ENCODE measurements around the gene TBC1D5. TPM values are rescaled to one million over a fixed set of nuclear protein-coding genes. Genes with fewer than 3 reads are reported as not detected.
"Not testable (repeated sequence)": the region's sequence is repeated elsewhere in the genome, so short reads cannot be mapped to it uniquely, and the experiment has no call there.

Gene TBC1D5
- polyA plus RNA-seq, 3 donors = 8.9 to 25.6 (median 18.1) TPM

GRCh38 chr3:17135696-17136095 is 606.7 kb downstream of the TBC1D5 start:
- no peak overlapping the region for H3K27ac ChIP-seq (ENCODE audit: low read depth, low read length)

- no peak overlapping the region for H3K27ac ChIP-seq (ENCODE audit: low read depth, low read length)
- 71 to 83% (median 82%) methylated on average over 19 of the region's 19 CpGs for WGBS, 3 donors
Observed at GRCh38 chr3:17133632-17134545, 608.5 kb downstream of the TBC1D5 start.

DNA sequence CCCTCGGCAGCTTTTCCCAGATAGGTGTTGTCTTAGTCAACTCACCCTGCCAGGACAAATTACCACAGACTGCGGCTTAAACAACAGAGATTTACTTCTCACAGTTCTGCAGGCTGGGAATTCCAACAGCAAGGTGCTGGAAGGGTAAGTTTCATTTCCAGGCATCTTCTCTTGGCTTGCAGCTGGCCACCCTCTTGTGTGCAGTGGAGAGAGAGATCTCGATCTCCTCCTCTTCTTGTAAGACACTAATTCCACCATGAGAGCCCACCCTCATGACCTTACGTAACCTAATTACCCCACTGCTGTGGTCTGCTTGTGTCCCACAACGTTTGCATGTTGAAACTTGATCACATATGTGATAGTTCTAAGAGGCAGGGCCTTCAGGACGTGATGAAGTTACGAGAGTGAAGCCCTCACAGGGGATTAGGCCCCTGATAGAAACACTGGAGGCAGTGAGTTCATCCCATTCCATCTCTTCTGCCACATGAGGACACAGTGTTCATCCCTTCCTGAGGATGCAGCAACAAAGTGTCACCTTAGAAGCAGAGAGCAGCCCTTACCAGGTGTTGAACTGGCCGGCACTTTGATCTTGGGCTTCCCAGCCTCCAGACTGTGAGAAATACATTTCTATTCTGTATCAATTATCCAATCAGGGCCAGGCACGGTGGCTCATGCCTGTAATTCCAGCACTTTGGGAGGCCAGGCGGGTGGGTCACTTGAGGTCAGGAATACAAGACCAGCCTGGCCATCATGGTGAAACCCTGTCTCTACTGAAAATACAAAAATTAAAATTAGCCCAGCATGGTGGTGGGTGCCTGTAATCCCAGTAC is 609.9 kb downstream of the TBC1D5 start:
- WGBS, 3 donors = 77 to 86% (median 78%) methylated on average over 10 of the region's 10 CpGs
- no peak overlapping the region for H3K27ac ChIP-seq (ENCODE audit: low read depth, low read length)

- no peak overlapping the region for H3K27ac ChIP-seq (ENCODE audit: low read depth, low read length)
- 87 to 93% (median 92%) methylated on average over 3 of the region's 3 CpGs for WGBS, 3 donors
Observed at GRCh38 chr3:17130956-17131355, 611.5 kb downstream of the TBC1D5 start.

DNA sequence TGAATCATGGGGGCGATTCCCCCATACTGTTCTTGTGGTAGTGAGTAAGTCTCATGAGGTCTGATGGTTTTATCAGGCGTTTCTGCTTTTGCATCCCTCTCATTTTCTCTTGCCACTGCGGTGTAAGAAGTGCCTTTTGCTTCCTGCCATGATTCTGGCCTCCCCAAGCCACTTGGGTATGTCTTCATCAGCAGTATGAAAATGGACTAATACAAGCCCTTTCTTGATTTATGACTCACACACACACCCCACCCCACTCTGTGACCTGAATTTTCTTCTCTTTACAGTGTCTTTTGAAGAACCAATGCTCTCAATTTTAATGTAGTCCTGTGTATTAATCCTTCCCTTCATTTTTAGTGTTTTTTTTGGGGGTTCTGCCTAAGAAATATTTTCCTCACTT is 612.9 kb downstream of the TBC1D5 start:
- H3K27ac ChIP-seq (ENCODE audit: low read depth, low read length) = no peak overlapping the region
- WGBS, 3 donors = 78 to 88% (median 87%) methylated on average over 3 of the region's 3 CpGs

GRCh38 chr3:17128671-17129070 is 613.8 kb downstream of the TBC1D5 start:
- WGBS, 3 donors = 88 to 93% (median 88%) methylated on average over 3 of the region's 3 CpGs

GRCh38 chr3:17125738-17126442 is 616.5 kb downstream of the TBC1D5 start:
- WGBS, 3 donors = 74 to 80% (median 76%) methylated on average over 2 of the region's 2 CpGs
- no peak overlapping the region for H3K27ac ChIP-seq (ENCODE audit: low read depth, low read length)

More at GRCh38 chr3:17128671-17129070, 613.8 kb downstream of the TBC1D5 start:
- H3K27ac ChIP-seq (ENCODE audit: low read depth, low read length) = not testable (repeated sequence)

DNA sequence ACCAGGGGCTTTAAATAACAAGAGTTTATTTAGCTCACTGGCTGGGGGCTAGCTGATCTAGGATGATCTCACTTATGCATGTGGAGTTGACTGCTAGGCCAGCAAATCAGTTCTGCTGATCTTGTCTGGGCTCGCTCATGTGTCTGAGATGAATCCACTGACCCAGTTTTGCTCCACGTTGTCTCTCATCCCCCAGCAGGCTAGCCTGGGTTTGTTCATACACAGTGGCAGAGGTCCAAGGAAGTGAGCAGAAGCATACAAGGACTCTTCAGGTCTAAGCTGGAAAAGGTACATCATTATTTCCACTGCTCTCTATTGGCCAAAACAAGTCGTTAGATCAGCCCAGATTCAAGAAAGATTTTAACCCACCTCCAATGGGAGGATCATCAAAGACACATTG is 619.7 kb downstream of the TBC1D5 start:
- WGBS, 3 donors = 87 to 94% (median 89%) methylated on average over 3 of the region's 3 CpGs
- no peak overlapping the region for H3K27ac ChIP-seq (ENCODE audit: low read depth, low read length)

DNA sequence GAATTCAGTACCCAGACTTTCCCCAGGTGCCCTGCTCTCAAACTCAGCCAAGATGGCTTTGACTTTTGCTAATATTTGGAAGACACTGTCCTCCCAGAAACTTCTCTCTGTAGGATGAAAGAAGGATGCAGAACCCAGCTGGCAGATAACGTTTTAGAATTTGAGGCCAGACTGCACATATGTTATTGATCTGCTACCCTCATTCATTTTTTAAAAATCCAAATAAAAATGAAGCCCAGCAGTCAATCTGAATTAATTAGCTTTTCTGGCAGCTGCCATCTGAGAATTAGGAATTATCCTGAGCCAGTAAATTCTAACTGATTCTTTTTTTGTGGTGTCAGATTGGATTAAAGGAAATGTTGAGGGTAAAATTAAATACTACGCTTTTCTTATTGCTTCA is 621.1 kb downstream of the TBC1D5 start:
- no peak overlapping the region for H3K27ac ChIP-seq (ENCODE audit: low read depth, low read length)
- 72 to 82% (median 81%) methylated on average over 2 of the region's 2 CpGs for WGBS, 3 donors

- no peak overlapping the region for H3K27ac ChIP-seq (ENCODE audit: low read depth, low read length)
- 86 to 93% (median 92%) methylated on average over 4 of the region's 4 CpGs for WGBS, 3 donors
Observed at GRCh38 chr3:17120115-17120514, 622.3 kb downstream of the TBC1D5 start.

DNA sequence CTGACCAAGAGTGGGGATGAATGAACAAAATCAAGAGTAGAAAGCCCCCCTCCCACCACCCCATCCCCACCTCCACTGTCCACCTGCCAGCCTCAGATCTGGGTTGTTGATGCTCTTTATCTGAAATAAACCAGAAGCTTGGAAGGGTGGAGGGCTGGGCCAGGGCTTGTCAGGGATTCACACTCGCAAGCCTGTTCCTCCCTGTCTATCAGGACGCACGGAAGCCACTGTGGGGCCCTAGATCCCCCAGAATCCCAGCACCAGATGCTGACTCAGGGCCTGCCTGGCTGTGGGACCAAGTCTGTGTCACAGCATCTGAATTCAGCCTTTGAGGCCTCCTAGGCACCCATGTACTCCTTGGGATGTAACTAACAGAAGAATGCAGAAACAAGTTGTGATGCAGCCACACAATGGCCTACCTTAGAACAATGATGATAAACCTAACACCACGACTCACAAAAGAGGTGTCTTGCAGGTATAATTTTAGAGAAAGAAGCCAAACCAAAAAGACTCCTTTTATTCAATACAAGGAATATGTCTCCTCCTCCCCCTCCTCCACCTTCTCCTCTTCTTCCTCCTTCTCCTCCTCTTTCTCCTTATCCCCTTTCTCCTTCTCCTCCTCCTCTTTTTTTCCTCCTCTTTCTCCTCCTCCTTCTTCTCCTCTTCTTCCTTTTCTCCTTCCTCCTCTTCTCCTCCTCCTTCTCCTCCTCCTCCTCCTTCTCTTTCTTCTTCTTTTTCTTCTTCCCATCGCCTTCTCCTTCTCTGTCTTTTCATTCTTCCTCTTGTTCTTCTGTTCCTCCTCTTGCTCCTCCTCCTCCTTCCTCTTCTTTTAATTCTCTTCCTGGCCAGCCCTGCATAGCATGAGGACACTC is 623.0 kb downstream of the TBC1D5 start:
- 88 to 90% (median 90%) methylated on average over 5 of the region's 5 CpGs for WGBS, 3 donors
- no peak overlapping the region for H3K27ac ChIP-seq (ENCODE audit: low read depth, low read length)

GRCh38 chr3:17118771-17119170 is 623.7 kb downstream of the TBC1D5 start:
- no peak overlapping the region for H3K27ac ChIP-seq (ENCODE audit: low read depth, low read length)
- WGBS, 3 donors = 92 to 97% (median 94%) methylated on average over 6 of the region's 6 CpGs

DNA sequence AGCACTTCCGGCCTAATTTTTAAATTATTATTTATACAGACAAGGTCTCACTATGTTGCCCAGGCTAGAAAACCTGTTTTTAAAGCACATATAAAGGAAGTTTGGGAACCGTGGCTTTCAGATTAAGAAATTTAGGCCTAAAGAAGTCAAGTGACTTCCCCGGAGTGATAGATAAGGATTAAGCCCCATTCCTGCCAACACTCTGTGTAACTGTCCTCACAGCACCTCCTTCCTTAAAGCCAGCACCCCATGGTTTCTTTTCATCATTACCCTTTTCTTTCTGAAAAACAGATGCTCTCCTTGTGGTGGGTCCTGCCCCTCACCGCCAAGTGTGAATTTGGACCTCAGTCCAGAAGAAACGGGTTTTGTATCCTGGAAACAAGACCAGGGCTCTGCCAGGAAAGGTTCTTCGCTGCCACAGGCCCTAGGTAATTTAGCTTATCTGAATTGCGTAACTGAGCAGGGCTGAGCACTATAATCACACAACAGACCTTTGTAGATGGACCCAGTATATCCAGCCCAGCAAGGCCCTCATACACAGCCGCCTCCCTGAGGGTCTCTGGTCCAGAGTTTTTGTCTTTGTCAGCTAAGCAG is 626.3 kb downstream of the TBC1D5 start:
- 76 to 88% (median 85%) methylated on average over 8 of the region's 8 CpGs for WGBS, 3 donors
- H3K27ac ChIP-seq (ENCODE audit: low read depth, low read length) = no peak overlapping the region

DNA sequence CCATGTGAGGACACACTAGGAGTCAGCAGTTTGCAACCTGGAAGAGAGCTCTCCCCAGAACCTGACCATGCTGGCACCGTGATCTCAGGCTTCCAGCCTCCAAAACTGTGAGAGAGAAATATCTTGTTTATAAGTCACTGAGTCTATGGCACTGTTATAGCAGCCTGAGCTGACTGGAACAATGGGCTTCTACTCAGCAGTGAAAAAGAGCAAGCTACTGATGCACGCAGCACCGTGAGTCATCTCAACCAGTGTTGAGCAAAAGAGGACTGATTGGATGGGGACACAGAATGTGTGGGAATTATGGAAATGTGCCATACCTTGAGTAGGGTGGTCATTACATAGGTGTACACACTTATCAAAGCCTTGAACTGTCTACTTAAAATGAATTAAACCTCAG is 627.2 kb downstream of the TBC1D5 start:
- 91 to 97% (median 96%) methylated on average over 3 of the region's 3 CpGs for WGBS, 3 donors
- H3K27ac ChIP-seq (ENCODE audit: low read depth, low read length) = no peak overlapping the region

DNA sequence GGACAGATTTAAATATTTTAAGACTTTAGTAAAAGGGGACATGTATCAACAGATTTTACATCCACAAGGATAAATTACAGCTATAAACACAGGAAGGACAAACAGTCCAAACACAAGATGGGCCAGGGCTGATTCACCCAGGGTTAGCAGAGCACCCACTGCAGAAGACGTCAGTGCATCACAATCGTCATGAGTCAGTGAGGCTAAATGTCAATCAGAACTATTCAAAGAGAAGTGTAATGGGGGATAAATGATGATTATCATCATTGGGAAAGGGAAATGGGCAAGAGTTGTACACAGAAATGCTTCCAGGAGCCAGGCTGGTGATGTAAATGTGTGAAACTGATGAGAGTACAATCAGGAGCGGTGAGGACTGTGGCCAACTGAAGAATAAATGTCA is 630.8 kb downstream of the TBC1D5 start:
- H3K27ac ChIP-seq (ENCODE audit: low read depth, low read length) = no peak overlapping the region
- 89 to 94% (median 93%) methylated on average over 3 of the region's 3 CpGs for WGBS, 3 donors

GRCh38 chr3:17110660-17111396 is 631.6 kb downstream of the TBC1D5 start:
- 60 to 85% (median 68%) methylated on average over 8 of the region's 8 CpGs for WGBS, 3 donors
- H3K27ac ChIP-seq (ENCODE audit: low read depth, low read length) = no peak overlapping the region

Measured in adipose tissue (tissue), 3 donors.